ENCODE data around the gene ANKRD18A. TPM values are rescaled to one million over a fixed set of nuclear protein-coding genes. Genes with fewer than 3 reads are reported as not detected.

Gene ANKRD18A
- total RNA-seq, 2 donors from 2014 or later, result not detected

DNA sequence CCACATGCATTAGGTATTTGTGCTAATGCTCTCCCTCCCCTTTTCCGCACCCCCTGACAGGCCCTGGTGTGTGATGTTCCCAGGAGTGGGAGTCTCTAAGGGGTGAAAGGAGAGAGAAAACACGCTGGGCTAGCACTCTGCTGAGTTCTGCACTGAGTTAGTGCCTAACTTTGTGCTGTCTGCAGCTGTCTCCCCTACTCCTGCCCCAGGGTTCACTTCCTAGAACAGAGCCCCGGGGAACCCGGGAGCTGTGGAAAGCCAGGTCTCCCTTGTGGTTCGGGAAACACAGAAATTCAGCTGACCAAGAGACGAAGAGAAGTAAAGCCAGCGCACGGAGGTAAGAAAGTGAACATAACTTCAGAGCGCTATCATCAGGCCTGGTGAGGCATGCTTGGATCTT, 20.7 kb upstream of the ANKRD18A start:
- no peak for TF ChIP-seq CTCF (IDR thresholded peaks at IDR 0.05)
- Histone ChIP-seq H3K27me3 (replicated peaks; ENCODE audit: insufficient read depth) (no peaks in the 10 kb centered on the region), H3K27ac (no peak overlapping the region), H3K4me3 (no peak overlapping the region), H3K4me1 (ENCODE audit: control insufficient read depth in 1 of 2, low read depth in 2 of 2) (no peaks in the 10 kb centered on the region), H3K9me3 (no peaks in the 10 kb centered on the region), H3K36me3 (no peaks in the 10 kb centered on the region)
- no peak for DNase-seq (ENCODE audit: low spot score)
- ATAC-seq (ENCODE audit: insufficient number of reproducible peaks, low FRiP score, low read depth), result no peak

DNA sequence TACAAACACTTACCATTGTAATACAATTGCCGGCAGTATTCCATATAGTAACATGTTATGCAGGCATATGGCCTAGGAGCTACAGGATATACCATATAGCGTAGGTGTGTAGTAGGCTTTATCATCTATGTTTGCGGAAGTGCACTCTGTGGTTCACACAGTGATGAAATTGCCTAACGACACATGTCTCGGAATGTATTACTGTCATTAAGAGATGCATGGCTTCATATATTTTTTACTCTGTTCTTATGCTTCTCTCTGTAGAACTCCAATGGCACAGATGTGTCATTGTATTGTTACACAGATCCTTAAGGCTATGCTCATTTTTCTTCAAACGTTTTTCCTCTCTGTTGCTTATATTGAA, 19.2 kb upstream of the ANKRD18A start:
- Histone ChIP-seq H3K9me3 (no peaks in the 10 kb centered on the region), H3K27ac (no peak overlapping the region), H3K4me3 (no peak overlapping the region), H3K36me3 (no peaks in the 10 kb centered on the region), H3K27me3 (replicated peaks; ENCODE audit: insufficient read depth) (no peaks in the 10 kb centered on the region), H3K4me1 (ENCODE audit: control insufficient read depth in 1 of 2, low read depth in 2 of 2) (no peaks in the 10 kb centered on the region)
- no peak for TF ChIP-seq CTCF (IDR thresholded peaks at IDR 0.05)
- ATAC-seq (ENCODE audit: insufficient number of reproducible peaks, low FRiP score, low read depth) (no peak), DNase-seq (ENCODE audit: low spot score) (no peak)

- Histone ChIP-seq H3K9me3 (no peaks in the 10 kb centered on the region), H3K27me3 (replicated peaks; ENCODE audit: insufficient read depth) (no peaks in the 10 kb centered on the region), H3K4me1 (ENCODE audit: control insufficient read depth in 1 of 2, low read depth in 2 of 2) (no peaks in the 10 kb centered on the region), H3K4me3 (no peak overlapping the region), H3K27ac (no peak overlapping the region), H3K36me3 (no peaks in the 10 kb centered on the region)
- TF ChIP-seq CTCF (IDR thresholded peaks at IDR 0.05), result no peak
- ATAC-seq (ENCODE audit: insufficient number of reproducible peaks, low FRiP score, low read depth) (no peak), DNase-seq (ENCODE audit: low spot score) (no peak)
These were observed 18.6 kb upstream of the ANKRD18A start for GRCh38 chr9:38638881-38639576.

GRCh38 chr9:38634315-38634714, 13.9 kb upstream of the ANKRD18A start:
- Histone ChIP-seq H3K27me3 (replicated peaks; ENCODE audit: insufficient read depth) (no peaks in the 10 kb centered on the region), H3K9me3 (no peaks in the 10 kb centered on the region), H3K4me1 (ENCODE audit: control insufficient read depth in 1 of 2, low read depth in 2 of 2) (no peaks in the 10 kb centered on the region), H3K4me3 (no peak overlapping the region), H3K36me3 (no peaks in the 10 kb centered on the region), H3K27ac (no peak overlapping the region)
- ATAC-seq (ENCODE audit: insufficient number of reproducible peaks, low FRiP score, low read depth) (no peak), DNase-seq (ENCODE audit: low spot score) (no peak)
- no peak for TF ChIP-seq CTCF (IDR thresholded peaks at IDR 0.05)

- no peak for TF ChIP-seq CTCF (IDR thresholded peaks at IDR 0.05)
- H3K4me3 ChIP-seq, result no peak overlapping the region
- DNase-seq (ENCODE audit: low spot score) (no peak), ATAC-seq (ENCODE audit: insufficient number of reproducible peaks, low FRiP score, low read depth) (no peak)
- H3K27ac ChIP-seq, result no peak overlapping the region
- no peaks in the 10 kb centered on the region for H3K36me3 ChIP-seq
- no peaks in the 10 kb centered on the region for H3K9me3 ChIP-seq
- no peaks in the 10 kb centered on the region for H3K27me3 ChIP-seq (replicated peaks; ENCODE audit: insufficient read depth)
- no peaks in the 10 kb centered on the region for H3K4me1 ChIP-seq (ENCODE audit: control insufficient read depth in 1 of 2, low read depth in 2 of 2)
These were observed 9.1 kb upstream of the ANKRD18A start for GRCh38 chr9:38629511-38629910.

All from thoracic aorta (tissue), 2 donors.